H1 (cell line): ENCODE results near the gene STX17. TPM values are rescaled to one million over a fixed set of nuclear protein-coding genes. Genes with fewer than 3 reads are reported as not detected.

Source experiments
- CTCF ChIA-PET: fragments of 300-600 bp; sonication (Branson Sonifier 250); formaldehyde crosslinking; loops from one replicate; lab custom pipeline; 2021; ENCODE audit not compliant: partially characterized antibody; lab: Charles Lee
- POLR2A ChIA-PET: fragments of 300-600 bp; sonication (Branson Sonifier 250); formaldehyde crosslinking; loops from one replicate; lab custom pipeline; 2021; ENCODE audit warnings: inconsistent platforms; ENCODE audit not compliant: partially characterized antibody; lab: Charles Lee
- DNase-seq, 2 experiments: peaks; one replicate each; pipeline versions ENCODE4 v3.0.0 to v3.0.0-alpha.2; 2010 to 2022; ENCODE audit warnings: low spot score in 2 of 2, low read depth in 1 of 2, mixed read lengths in 1 of 2
- FAIRE-seq: peaks from 2 replicates; lab custom pipeline; 2011; peaks lifted over from hg19 to GRCh38; lab: Jason Lieb, UNC
- H2AFZ ChIP-seq: 2 replicates; pipeline ENCODE4 v1.8.1; 2012; ENCODE audit warnings: low read length, inconsistent platforms
- H2AK5ac ChIP-seq: 2 replicates; pipeline ENCODE4 v1.6.1; 2013; ENCODE audit warnings: low read depth, low read length
- H2BK120ac ChIP-seq: replicated peaks from 2 replicates; pipeline ENCODE3; 2013; ENCODE audit warnings: low read depth, low read length, inconsistent platforms
- H2BK12ac ChIP-seq: 2 replicates; pipeline ENCODE4 v1.6.1; 2013; ENCODE audit warnings: low read depth, low read length
- H2BK15ac ChIP-seq: 2 replicates; pipeline ENCODE4 v1.6.1; 2013; ENCODE audit warnings: low read length
- H2BK20ac ChIP-seq: 2 replicates; pipeline ENCODE4 v1.6.1; 2013; ENCODE audit warnings: low read length
- H2BK5ac ChIP-seq: 2 replicates; pipeline ENCODE4 v1.6.1; 2013; ENCODE audit warnings: low read depth, low read length
- H3K14ac ChIP-seq: 2 replicates; pipeline ENCODE4 v1.6.1; 2013; ENCODE audit warnings: inconsistent platforms; ENCODE audit not compliant: insufficient read length
- H3K18ac ChIP-seq: 2 replicates; pipeline ENCODE4 v1.6.1; 2013; ENCODE audit warnings: low read length; ENCODE audit errors: extremely low read depth
- H3K23ac ChIP-seq: 2 replicates; pipeline ENCODE4 v1.6.1; 2013; ENCODE audit warnings: inconsistent platforms; ENCODE audit not compliant: insufficient read length
- H3K23me2 ChIP-seq: 2 replicates; pipeline ENCODE4 v1.6.1; 2013; ENCODE audit warnings: low read depth, low read length
- H3K27ac ChIP-seq: 2 replicates; pipeline ENCODE4 v1.6.1; 2011; ENCODE audit warnings: low read depth, low read length, inconsistent platforms
- H3K27me3 ChIP-seq, 4 experiments: replicated peaks in 1 of 4; 1 replicate in 1 of 4; 2 replicates in 3 of 4; pipeline versions ENCODE4 v1.6.1 to v1.8.1; 2011 to 2013; ENCODE audit warnings: low read length in 3 of 4, mild to moderate bottlenecking in 3 of 4, inconsistent platforms in 2 of 4, mixed read lengths in 2 of 4, moderate library complexity in 1 of 4; ENCODE audit not compliant: control insufficient read depth in 3 of 4, insufficient read depth in 3 of 4; ENCODE audit errors: extremely low read depth in 1 of 4
- H3K36me3 ChIP-seq, 4 experiments: 2 replicates each; pipeline versions ENCODE4 v1.6.1 to v1.8.1; 2011 to 2013; ENCODE audit warnings: mild to moderate bottlenecking in 4 of 4, low read length in 3 of 4, moderate library complexity in 2 of 4, control low read depth in 1 of 4, inconsistent platforms in 1 of 4; ENCODE audit not compliant: insufficient read depth in 4 of 4, control insufficient read depth in 2 of 4
- H3K4ac ChIP-seq: replicated peaks from 2 replicates; pipeline ENCODE3; 2013; ENCODE audit warnings: low read length, low read depth, mixed read lengths, inconsistent platforms; ENCODE audit not compliant: insufficient read length
- H3K4me1 ChIP-seq, 4 experiments: replicated peaks in 1 of 4; 1 replicate in 1 of 4; 2 replicates in 3 of 4; pipeline versions ENCODE4 v1.6.1 to v1.8.1; 2011 to 2013; ENCODE audit warnings: low read length in 3 of 4, inconsistent platforms in 2 of 4, mixed read lengths in 1 of 4; ENCODE audit not compliant: insufficient read depth in 4 of 4, control insufficient read depth in 3 of 4
- H3K4me2 ChIP-seq, 2 experiments: 2 replicates each; pipeline versions ENCODE4 v1.6.1 to v1.8.1; 2011 to 2013; ENCODE audit warnings: low read depth in 2 of 2, low read length in 2 of 2, control low read depth in 1 of 2, inconsistent platforms in 1 of 2, mild to moderate bottlenecking in 1 of 2; ENCODE audit not compliant: insufficient read depth in 1 of 2
- H3K4me3 ChIP-seq, 4 experiments: fragments of 200-600, 300-600 bp in 1 of 4; sonication (generic), shearing (Covaris generic), sonication (Bioruptor Twin) in 1 of 4; 2 replicates each; pipeline versions ENCODE4 v1.5.1 to v1.8.1; 2011 to 2016; ENCODE audit warnings: low read length in 4 of 4, low read depth in 3 of 4, control low read depth in 2 of 4, inconsistent platforms in 2 of 4, mild to moderate bottlenecking in 2 of 4, mixed read lengths in 1 of 4, moderate library complexity in 1 of 4; ENCODE audit not compliant: insufficient read depth in 2 of 4; ENCODE audit errors: extremely low read depth in 1 of 4
- H3K56ac ChIP-seq: replicated peaks from 2 replicates; pipeline ENCODE3; 2013; ENCODE audit warnings: low read depth, mild to moderate bottlenecking, mixed read lengths, low read length, inconsistent platforms; ENCODE audit not compliant: insufficient read length
- H3K79me1 ChIP-seq: 2 replicates; pipeline ENCODE4 v1.6.1; 2013; ENCODE audit warnings: low read depth, low read length, control low read depth
- H3K79me2 ChIP-seq, 2 experiments: 2 replicates each; pipeline versions ENCODE4 v1.6.1 to v1.8.1; 2012 to 2013; ENCODE audit warnings: low read length in 2 of 2, mild to moderate bottlenecking in 2 of 2, inconsistent platforms in 1 of 2; ENCODE audit not compliant: insufficient read depth in 2 of 2, control insufficient read depth in 1 of 2
- H3K9ac ChIP-seq, 4 experiments: replicated peaks in 1 of 4; 1 replicate in 1 of 4; 2 replicates in 3 of 4; pipeline versions ENCODE4 v1.6.1 to v1.8.1; 2011 to 2013; ENCODE audit warnings: low read depth in 3 of 4, low read length in 3 of 4, control low read depth in 2 of 4, mild to moderate bottlenecking in 2 of 4, moderate library complexity in 2 of 4, inconsistent platforms in 1 of 4; ENCODE audit errors: extremely low read depth in 1 of 4
- H3K9me3 ChIP-seq, 2 experiments: 2 replicates each; pipeline versions ENCODE4 v1.6.1 to v1.8.1; 2012 to 2013; ENCODE audit warnings: mild to moderate bottlenecking in 2 of 2, moderate library complexity in 2 of 2, control low read depth in 1 of 2, inconsistent platforms in 1 of 2, low read depth in 1 of 2, low read length in 1 of 2, mixed read lengths in 1 of 2; ENCODE audit not compliant: insufficient read depth in 2 of 2
- H4K20me1 ChIP-seq, 2 experiments: replicated peaks in 1 of 2; 2 replicates each; pipeline versions ENCODE3 to v1.8.1; 2011 to 2013; ENCODE audit warnings: inconsistent platforms in 2 of 2, low read length in 2 of 2, mild to moderate bottlenecking in 1 of 2; ENCODE audit not compliant: insufficient read depth in 2 of 2, control insufficient read depth in 1 of 2
- H4K5ac ChIP-seq: 2 replicates; pipeline ENCODE4 v1.6.1; 2013; ENCODE audit warnings: low read length, low read depth, mixed read lengths, inconsistent platforms; ENCODE audit not compliant: insufficient read length
- H4K8ac ChIP-seq: 2 replicates; pipeline ENCODE4 v1.8.0; 2013; ENCODE audit warnings: mild to moderate bottlenecking, moderate library complexity, low read length, inconsistent platforms; ENCODE audit not compliant: insufficient read depth; ENCODE audit errors: extremely low read depth
- H4K91ac ChIP-seq: replicated peaks from 2 replicates; pipeline ENCODE3; 2013; ENCODE audit warnings: low read length, mixed read lengths, inconsistent platforms; ENCODE audit not compliant: insufficient read length
- ASH2L ChIP-seq: fragments of 200-600, 300-600 bp; sonication (generic); IDR thresholded peaks from one replicate; pipeline ENCODE4 v1.7.1; 2017; ENCODE audit warnings: low read length
- CBX8 ChIP-seq: fragments of 300-800, 300-1000 bp; sonication (generic); IDR thresholded peaks from 2 replicates; pipeline ENCODE4 v1.7.1; 2016; ENCODE audit warnings: low read depth, low read length, borderline replicate concordance
- CHD1 ChIP-seq: IDR thresholded peaks from 2 replicates; pipeline ENCODE4 v1.6.1; 2012; ENCODE audit warnings: low read depth, low read length, improper control_type of control experiment
- CREB1 ChIP-seq: IDR thresholded peaks from 2 replicates; pipeline ENCODE4 v1.6.1; 2012; ENCODE audit warnings: inconsistent platforms
- EP300 ChIP-seq, 2 experiments: IDR thresholded peaks; 1 replicate in 1 of 2; 2 replicates in 1 of 2; pipeline ENCODE4 v1.6.1; 2011 to 2012; ENCODE audit warnings: low read depth in 2 of 2, low read length in 2 of 2, mild to moderate bottlenecking in 2 of 2, borderline replicate concordance in 1 of 2, inconsistent platforms in 1 of 2, moderate library complexity in 1 of 2
- JUN ChIP-seq: IDR thresholded peaks from 2 replicates; pipeline ENCODE4 v1.6.1; 2011; ENCODE audit warnings: low read depth, mild to moderate bottlenecking, improper control_type of control experiment, low read length
- JUND ChIP-seq: IDR thresholded peaks from 2 replicates; pipeline ENCODE4 v1.6.1; 2011; ENCODE audit warnings: mild to moderate bottlenecking, improper control_type of control experiment, low read length
- NANOG ChIP-seq: IDR thresholded peaks from 2 replicates; pipeline ENCODE4 v1.6.1; 2011; ENCODE audit warnings: low read length, low read depth, mild to moderate bottlenecking, inconsistent platforms; ENCODE audit not compliant: insufficient read depth, poor library complexity, severe bottlenecking
- POLR2AphosphoS5 ChIP-seq: IDR thresholded peaks from 2 replicates; pipeline ENCODE4 v1.6.1; 2011; ENCODE audit warnings: low read depth, low read length
- RAD21 ChIP-seq, 2 experiments: IDR thresholded peaks in 1 of 2; conservative IDR thresholded peaks in 1 of 2; 2 replicates each; pipeline ENCODE4 v1.6.1; 2011; ENCODE audit warnings: low read depth in 2 of 2, low read length in 2 of 2, improper control_type of control experiment in 1 of 2, inconsistent platforms in 1 of 2, mild to moderate bottlenecking in 1 of 2, moderate library complexity in 1 of 2
- RBBP5 ChIP-seq: IDR thresholded peaks from 2 replicates; pipeline ENCODE4 v1.7.1; 2012; ENCODE audit warnings: low read depth, mild to moderate bottlenecking, inconsistent platforms, low read length, moderate library complexity, borderline replicate concordance
- SIRT6 ChIP-seq: IDR thresholded peaks from one replicate; pipeline ENCODE4 v1.7.1; 2012; ENCODE audit warnings: low read length, inconsistent platforms
- SP2 ChIP-seq: IDR thresholded peaks from 2 replicates; pipeline ENCODE4 v1.6.1; 2012; ENCODE audit warnings: mild to moderate bottlenecking, low read length, inconsistent platforms
- polyA plus RNA-seq, 7 experiments: library from polyadenylated mRNA; depleted of rRNA in 3 of 7; stranded (reverse) in 5 of 7; unstranded in 2 of 7; fragments of >200 nt in 5 of 7; fragments of 200-250 nt in 2 of 7; gene quantifications; 1 replicate in 5 of 7; 2 replicates in 1 of 7; 4 replicates in 1 of 7; pipeline versions ENCODE4 v1.2.1 to v1.2.3, GENCODE V29; 2011 to 2013; ENCODE audit warnings: missing spikeins in 2 of 7, mixed read lengths in 2 of 7
- total RNA-seq: library from RNA; stranded (reverse); fragmentation: NEBNext Ultra II Directional; extraction: Animal tissue kit (Norgen Biotek cat#: 25700); gene quantifications from 2 replicates; pipeline ENCODE4 v1.2.1, GENCODE V29; 2021
- TF ChIP-seq, protein P1 (sequence below): IDR thresholded peaks from 2 replicates; pipeline ENCODE4 v1.6.1; 2012; ENCODE audit warnings: inconsistent platforms
- TF ChIP-seq, protein P2 (sequence below): IDR thresholded peaks from 2 replicates; pipeline ENCODE4 v1.6.1; 2011; ENCODE audit warnings: low read depth, mild to moderate bottlenecking, low read length; ENCODE audit not compliant: insufficient read depth

STX17 gene
- total and polyA plus RNA-seq, 2 of the 8 experiments (the other 6 are each of a cell fraction or from before 2014, with no cell fraction given) = 4.5 to 16.3 TPM

DNA sequence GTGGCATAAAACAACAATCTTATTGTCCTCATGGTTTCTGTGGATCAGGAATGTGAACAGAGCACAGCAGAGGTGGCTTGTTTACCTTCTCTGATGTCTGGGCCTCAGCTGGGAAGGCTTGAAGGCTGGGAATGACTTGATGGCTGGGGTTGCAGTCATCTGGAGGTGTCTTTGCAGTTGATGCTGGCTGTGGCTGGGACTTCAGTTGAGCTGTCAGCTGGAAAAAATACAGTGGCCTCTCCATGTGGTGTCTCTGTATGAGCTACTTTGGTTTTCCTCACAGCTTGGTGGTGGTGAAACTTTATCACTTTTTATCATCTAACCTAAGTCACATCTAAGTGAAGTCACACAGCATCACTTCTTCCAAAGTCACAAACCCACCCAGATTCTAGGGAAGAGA lies 24.7 kb upstream of the STX17 start:
- Histone ChIP-seq H3K18ac (no peak overlapping the region), H2BK20ac (no peak overlapping the region), H3K23me2 (no peaks in the 10 kb centered on the region), H3K56ac (no peak overlapping the region), H2BK120ac (no peak overlapping the region), H2AFZ (no peak overlapping the region), H3K14ac (no peak overlapping the region), H3K27me3 (no peaks in the 10 kb centered on the region), H3K9ac (no peak overlapping the region), H3K9me3 (no peaks in the 10 kb centered on the region), H2BK12ac (no peak overlapping the region), H3K27ac (no peak overlapping the region), H3K79me2 (no peaks in the 10 kb centered on the region), H3K4me3 (no peak overlapping the region), H4K5ac (no peak overlapping the region), H3K4me1 (no peaks in the 10 kb centered on the region), H2BK5ac (no peak overlapping the region), H3K4me2 (no peak overlapping the region), H4K91ac (no peak overlapping the region), H2AK5ac (no peak overlapping the region), H4K20me1 (no peaks in the 10 kb centered on the region), H3K36me3 (no peaks in the 10 kb centered on the region), H3K79me1 (no peaks in the 10 kb centered on the region), H2BK15ac (no peak overlapping the region), H4K8ac (no peak overlapping the region; the same call in 1 of the 2 replicates), H3K4ac (no peak overlapping the region), H3K23ac (no peak overlapping the region)
- ChIA-PET CTCF (no interaction called here), POLR2A (no interaction called here)
- FAIRE-seq = no peak
- DNase-seq = no peak
- TF ChIP-seq POLR2AphosphoS5 (no peak), RBBP5 (no peak), CBX8 (no peak), RAD21 (IDR thresholded peaks at IDR 0.05 in 1 of 2, conservative IDR thresholded peaks at IDR 0.05 in 1 of 2; ENCODE audit: low read depth in 2 of 2, low read length in 2 of 2) (no peak), EP300 (IDR thresholded peaks at IDR 0.05; ENCODE audit: borderline replicate concordance in 1 of 2, low read depth in 2 of 2, low read length in 2 of 2) (no peak), SP2 (no peak), SIRT6 (no peak), JUND (no peak), NANOG (no peak), CREB1 (no peak), JUN (no peak), CHD1 (no peak), ASH2L (no peak)
- TF ChIP-seq, protein P1, sequence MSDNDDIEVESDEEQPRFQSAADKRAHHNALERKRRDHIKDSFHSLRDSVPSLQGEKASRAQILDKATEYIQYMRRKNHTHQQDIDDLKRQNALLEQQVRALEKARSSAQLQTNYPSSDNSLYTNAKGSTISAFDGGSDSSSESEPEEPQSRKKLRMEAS = no peak
- TF ChIP-seq, protein P2, sequence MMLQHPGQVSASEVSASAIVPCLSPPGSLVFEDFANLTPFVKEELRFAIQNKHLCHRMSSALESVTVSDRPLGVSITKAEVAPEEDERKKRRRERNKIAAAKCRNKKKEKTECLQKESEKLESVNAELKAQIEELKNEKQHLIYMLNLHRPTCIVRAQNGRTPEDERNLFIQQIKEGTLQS = no peak
